Testis (tissue), 3 donors: Measurements from ENCODE around the gene INPP5F. TPM values are rescaled to one million over a fixed set of nuclear protein-coding genes. Genes with fewer than 3 reads are reported as not detected.

Experiments
- DNase-seq: peaks from one replicate; pipeline ENCODE4 v3.0.0-alpha.2; 2019
- H3K27ac ChIP-seq, 2 donors: fragments of 200-600 bp; sonication (generic); one replicate each; pipeline ENCODE4 v1.5.1; 2019
- H3K27me3 ChIP-seq: fragments of 200-600 bp; sonication (generic); one replicate; pipeline ENCODE4 v1.5.1; 2019
- H3K36me3 ChIP-seq: fragments of 200-600 bp; sonication (generic); one replicate; pipeline ENCODE4 v1.5.1; 2017; ENCODE audit warnings: low read depth; ENCODE audit errors: missing control alignments
- H3K4me1 ChIP-seq: fragments of 200-600 bp; sonication (generic); one replicate; pipeline ENCODE4 v1.5.1; 2019
- H3K4me3 ChIP-seq, 2 donors: fragments of 200-600 bp; sonication (generic); one replicate each; pipeline ENCODE4 v1.5.1; 2017 to 2019
- H3K9me3 ChIP-seq: fragments of 200-600 bp; sonication (generic); one replicate; pipeline ENCODE4 v1.5.1; 2017
- CTCF ChIP-seq, 3 experiments: fragments of 450-650 bp in 2 of 3; fragments of 200-600 bp in 1 of 3; sonication (generic) in 1 of 3; IDR thresholded peaks; one replicate each; pipeline ENCODE4 v1.5.1; 2016 to 2019; ENCODE audit warnings: antibody characterized with exemption in 3 of 3, mild to moderate bottlenecking in 2 of 3, moderate library complexity in 1 of 3
- POLR2A ChIP-seq: fragments of 450-650 bp; IDR thresholded peaks from one replicate; pipeline ENCODE4 v1.6.1; 2017; ENCODE audit warnings: antibody characterized with exemption, mild to moderate bottlenecking, moderate library complexity
- WGBS, 2 donors: methylation state at CpG; one replicate each; pipeline ENCODE4 v1.1.5; 2018; 5-methylcytosine and 5-hydroxymethylcytosine counted together
- intact Hi-C: fragments of 100-400 bp; cut with DNase I; formaldehyde crosslinking; loops from one replicate; pipeline ENCODE4 v1.15.1; 2023; ENCODE audit warnings: low total_unique reads
- polyA plus RNA-seq: library from polyadenylated mRNA; stranded (reverse); fragments of 350-450 nt; fragmentation: Illumina TruSeq; extraction: RNeasy Lipid Tissue Mini Kit (QIAGEN cat#74804); gene quantifications from one replicate; pipeline ENCODE4 v1.2.3, GENCODE V29; 2014; ENCODE audit warnings: low read depth, low replicate concordance; ENCODE audit not compliant: insufficient read depth
- total RNA-seq, 2 donors: library from RNA; depleted of rRNA; stranded (reverse); fragments of >200 nt; gene quantifications; one replicate each; pipeline ENCODE4 v1.2.3, GENCODE V29; 2016

The INPP5F gene
- total and polyA plus RNA-seq, 3 donors from 2014 or later = 19.0 to 23.8 (median 21.9) TPM

GRCh38 chr10:119812684-119813083 lies 86.8 kb downstream of the INPP5F start:
- no peaks in the 10 kb centered on the region for H3K9me3 ChIP-seq
- H3K4me1 ChIP-seq = no peaks in the 10 kb centered on the region
- H3K27me3 ChIP-seq = no peaks in the 10 kb centered on the region
- no peak overlapping the region for H3K27ac ChIP-seq
- no peaks in the 10 kb centered on the region for H3K36me3 ChIP-seq
- intact Hi-C loops = no loop called here
- DNase-seq = no peak
- TF ChIP-seq CTCF (IDR thresholded peaks at IDR 0.05) = no peak
- no peak for TF ChIP-seq POLR2A
- no peak overlapping the region for H3K4me3 ChIP-seq

DNA sequence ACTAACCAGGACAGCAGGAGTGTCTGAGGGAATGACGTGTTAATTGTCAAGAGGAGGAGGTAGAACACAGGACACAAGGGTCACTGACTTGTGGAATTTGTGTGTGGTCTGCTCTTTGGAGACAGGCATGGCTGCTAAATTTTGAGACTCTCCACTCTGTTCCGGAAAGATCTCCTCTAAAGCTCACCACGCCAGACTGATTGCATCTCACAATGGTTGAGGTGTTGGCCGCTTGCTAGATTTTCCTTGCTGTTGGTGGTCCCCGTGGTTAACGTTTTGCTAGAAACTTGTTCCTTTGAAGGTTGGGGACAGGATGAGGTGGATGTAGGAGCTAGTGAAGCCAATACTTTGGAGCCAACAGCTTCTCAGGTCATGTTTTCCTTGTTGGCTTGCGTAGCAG lies 89.8 kb downstream of the INPP5F start:
- no peaks in the 10 kb centered on the region for H3K36me3 ChIP-seq
- H3K27ac ChIP-seq = no peak overlapping the region
- H3K27me3 ChIP-seq = no peaks in the 10 kb centered on the region
- WGBS, 2 donors = 90 to 95% methylated on average over 7 of the region's 7 CpGs
- no peaks in the 10 kb centered on the region for H3K4me1 ChIP-seq
- H3K4me3 ChIP-seq = no peak overlapping the region
- no peak for DNase-seq
- intact Hi-C loops = no loop called here
- no peaks in the 10 kb centered on the region for H3K9me3 ChIP-seq
- TF ChIP-seq POLR2A = no peak
- TF ChIP-seq CTCF (IDR thresholded peaks at IDR 0.05) = no peak

- Histone ChIP-seq H3K4me3 (peak overlapping the region; percentile 51 to 60), H3K27ac (peak overlapping the region; percentile 17 to 22), H3K36me3 (no peaks in the 10 kb centered on the region), H3K4me1 (no peaks in the 10 kb centered on the region), H3K27me3 (no peaks in the 10 kb centered on the region), H3K9me3 (no peaks in the 10 kb centered on the region)
- intact Hi-C loops = no loop called here
- 58 to 65% methylated on average over 54 to 83 of the region's 84 CpGs for WGBS, 2 donors
- TF ChIP-seq CTCF (IDR thresholded peaks at IDR 0.05) (peak in 1 of 3 experiments; percentile 2), POLR2A (no peak)
- DNase-seq = peak; percentile 87
Observed at GRCh38 chr10:119817991-119818888, 92.4 kb downstream of the INPP5F start.

DNA sequence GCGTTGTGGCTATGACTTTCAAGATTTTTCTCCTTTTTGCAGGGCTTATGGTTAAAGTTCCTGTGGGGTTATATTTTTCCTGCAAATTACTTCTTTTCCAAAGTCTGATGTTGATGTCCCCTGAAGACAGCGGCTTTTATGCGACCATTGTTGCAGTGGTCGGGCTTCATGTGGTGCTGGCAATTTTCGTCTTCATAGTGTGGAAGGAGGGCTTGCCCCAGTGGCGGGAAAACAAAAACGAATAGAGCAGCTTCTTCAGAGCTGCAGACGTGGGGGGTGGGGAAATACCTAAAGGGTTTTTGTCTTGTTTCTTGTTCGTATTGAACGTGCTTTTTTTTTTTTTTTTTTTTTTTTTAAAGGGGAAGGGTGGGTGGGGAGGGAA lies 93.0 kb downstream of the INPP5F start:
- DNase-seq = peak; percentile 22

More for the DNA sequence above, 93.0 kb downstream of the INPP5F start:
- Histone ChIP-seq H3K36me3 (no peaks in the 10 kb centered on the region), H3K27ac (peak overlapping the region in 1 of 2 donors; percentile 17), H3K9me3 (no peaks in the 10 kb centered on the region), H3K4me1 (no peaks in the 10 kb centered on the region), H3K27me3 (no peaks in the 10 kb centered on the region), H3K4me3 (peak overlapping the region; percentile 51 to 60)
- intact Hi-C loops = no loop called here
- no peak for TF ChIP-seq CTCF (IDR thresholded peaks at IDR 0.05)
- TF ChIP-seq POLR2A = no peak
- WGBS, 2 donors = 36 to 45% methylated on average over 10 of the region's 10 CpGs
